Measurements from ENCODE around the gene MPI. TPM values are rescaled to one million over a fixed set of nuclear protein-coding genes. Genes with fewer than 3 reads are reported as not detected.
"Not testable (repeated sequence)": the region's sequence is repeated elsewhere in the genome, so short reads cannot be mapped to it uniquely, and the experiment has no call there.

Gene MPI
- total RNA-seq, 1 donor from 2014 or later = 43.8 TPM

DNA sequence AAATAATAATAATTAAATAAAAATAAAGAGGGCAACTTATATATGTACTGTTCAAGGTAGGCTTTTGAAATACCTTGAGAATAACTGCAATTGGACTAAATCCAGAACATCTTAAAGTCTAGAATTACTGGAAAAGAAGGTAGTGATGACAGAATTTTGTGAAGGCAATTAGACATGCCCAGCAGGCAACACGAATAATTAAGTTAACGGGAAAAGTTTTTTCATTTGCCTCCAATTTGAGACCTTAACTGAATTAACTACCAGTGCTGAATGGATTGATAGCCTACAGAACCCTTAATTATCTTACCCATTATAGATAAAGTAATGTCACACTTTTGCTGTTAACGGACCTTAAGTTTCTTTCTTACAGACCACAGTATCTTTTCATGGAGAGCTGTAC, 34.7 kb downstream of the MPI start:
- DNase-seq (ENCODE audit: low read depth, low spot score) = no peak
- H3K36me3 Mint-ChIP-seq (ENCODE audit: low read depth) = peaks cover 9% of the 10 kb centered on the region
- H3K4me1 Mint-ChIP-seq = no peaks in the 10 kb centered on the region
- no peak overlapping the region for H3K4me3 Mint-ChIP-seq
- TF ChIP-seq, protein P1, sequence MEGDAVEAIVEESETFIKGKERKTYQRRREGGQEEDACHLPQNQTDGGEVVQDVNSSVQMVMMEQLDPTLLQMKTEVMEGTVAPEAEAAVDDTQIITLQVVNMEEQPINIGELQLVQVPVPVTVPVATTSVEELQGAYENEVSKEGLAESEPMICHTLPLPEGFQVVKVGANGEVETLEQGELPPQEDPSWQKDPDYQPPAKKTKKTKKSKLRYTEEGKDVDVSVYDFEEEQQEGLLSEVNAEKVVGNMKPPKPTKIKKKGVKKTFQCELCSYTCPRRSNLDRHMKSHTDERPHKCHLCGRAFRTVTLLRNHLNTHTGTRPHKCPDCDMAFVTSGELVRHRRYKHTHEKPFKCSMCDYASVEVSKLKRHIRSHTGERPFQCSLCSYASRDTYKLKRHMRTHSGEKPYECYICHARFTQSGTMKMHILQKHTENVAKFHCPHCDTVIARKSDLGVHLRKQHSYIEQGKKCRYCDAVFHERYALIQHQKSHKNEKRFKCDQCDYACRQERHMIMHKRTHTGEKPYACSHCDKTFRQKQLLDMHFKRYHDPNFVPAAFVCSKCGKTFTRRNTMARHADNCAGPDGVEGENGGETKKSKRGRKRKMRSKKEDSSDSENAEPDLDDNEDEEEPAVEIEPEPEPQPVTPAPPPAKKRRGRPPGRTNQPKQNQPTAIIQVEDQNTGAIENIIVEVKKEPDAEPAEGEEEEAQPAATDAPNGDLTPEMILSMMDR (conservative IDR thresholded peaks at IDR 0.05) = no peak
- H3K27me3 Mint-ChIP-seq (ENCODE audit: low read depth) = no peaks in the 10 kb centered on the region
- no peak overlapping the region for H3K27ac Mint-ChIP-seq (ENCODE audit: unreplicated experiment)
- H3K9me3 Mint-ChIP-seq = no peaks in the 10 kb centered on the region

DNA sequence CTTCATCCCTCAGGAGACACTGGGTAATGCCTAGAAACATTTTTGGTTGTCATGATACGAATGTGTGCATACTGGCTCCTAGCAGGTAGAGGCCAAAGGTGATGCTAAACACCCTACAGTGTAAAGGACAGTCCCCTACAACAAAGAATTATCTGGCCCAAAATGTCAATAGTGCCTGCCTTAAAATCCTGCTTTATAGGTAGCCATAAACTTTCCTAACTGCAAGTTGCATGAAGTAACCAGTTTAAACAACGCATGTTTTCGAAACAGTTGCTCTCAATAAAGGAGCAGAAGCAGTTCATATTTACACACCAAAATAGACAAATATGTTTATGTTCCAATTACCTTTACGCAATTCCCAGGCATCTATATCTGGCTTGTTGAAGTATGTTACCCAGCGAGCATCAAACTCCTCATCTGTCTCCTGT, 38.9 kb downstream of the MPI start:
- TF ChIP-seq, protein P1 (conservative IDR thresholded peaks at IDR 0.05) = no peak
- no peak overlapping the region for H3K4me3 Mint-ChIP-seq
- no peaks in the 10 kb centered on the region for H3K4me1 Mint-ChIP-seq
- H3K9me3 Mint-ChIP-seq = no peaks in the 10 kb centered on the region
- no peak overlapping the region for H3K27ac Mint-ChIP-seq (ENCODE audit: unreplicated experiment)
- peaks cover 6% of the 10 kb centered on the region for H3K36me3 Mint-ChIP-seq (ENCODE audit: low read depth)
- H3K27me3 Mint-ChIP-seq (ENCODE audit: low read depth) = no peaks in the 10 kb centered on the region
- DNase-seq (ENCODE audit: low read depth, low spot score) = no peak

DNA sequence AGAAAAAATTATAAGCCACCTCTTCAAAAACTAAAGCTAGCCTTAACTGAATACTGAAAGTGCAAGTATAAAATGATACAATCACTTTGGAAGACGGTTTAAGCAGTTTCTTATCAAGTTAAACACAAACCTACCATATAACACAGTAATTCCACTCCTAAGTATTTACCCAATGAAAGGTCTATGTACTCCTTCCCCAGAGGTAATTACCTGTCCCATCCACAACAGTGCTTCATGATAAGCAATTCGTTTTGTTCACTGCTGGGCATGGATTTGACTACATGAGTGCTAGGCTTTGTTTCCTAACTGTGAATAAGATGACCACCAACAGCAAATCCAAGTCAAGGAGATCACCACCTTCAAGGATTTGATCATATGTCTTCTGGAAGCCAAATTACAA, 43.7 kb downstream of the MPI start:
- Mint-ChIP-seq H3K27ac (ENCODE audit: unreplicated experiment) (no peak overlapping the region), H3K36me3 (ENCODE audit: low read depth) (no peaks in the 10 kb centered on the region), H3K27me3 (ENCODE audit: low read depth) (no peaks in the 10 kb centered on the region), H3K9me3 (no peaks in the 10 kb centered on the region), H3K4me1 (peaks cover 16% of the 10 kb centered on the region), H3K4me3 (peak overlapping the region; percentile 47)
- no peak for DNase-seq (ENCODE audit: low read depth, low spot score)
- TF ChIP-seq, protein P1 (conservative IDR thresholded peaks at IDR 0.05) = no peak

DNA sequence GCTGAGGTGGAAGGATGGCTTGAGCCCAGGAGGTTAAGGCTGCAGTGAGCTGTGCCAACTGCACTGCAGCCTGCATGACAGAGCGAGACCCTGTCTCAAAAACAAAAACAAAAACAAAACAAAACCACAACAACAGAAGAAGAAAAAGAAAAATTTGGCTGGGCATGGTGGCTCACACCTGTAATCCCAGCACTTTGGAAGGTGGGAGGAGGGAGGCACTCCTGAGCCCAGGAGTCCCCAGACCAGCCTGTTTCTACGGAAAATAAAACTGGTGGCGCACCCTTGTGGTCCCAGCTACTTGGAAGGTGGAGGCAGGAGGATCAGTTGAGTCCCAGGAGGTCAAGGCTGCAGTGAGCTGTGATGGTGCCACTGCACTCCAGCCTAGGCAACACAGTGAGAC, 45.4 kb downstream of the MPI start:
- H3K27me3 Mint-ChIP-seq (ENCODE audit: low read depth); H3K36me3 Mint-ChIP-seq (ENCODE audit: low read depth); H3K27ac Mint-ChIP-seq (ENCODE audit: unreplicated experiment); DNase-seq (ENCODE audit: low read depth, low spot score); H3K9me3 Mint-ChIP-seq: not testable (repeated sequence)
- Mint-ChIP-seq H3K4me3 (peak overlapping the region; percentile 82), H3K4me1 (peaks cover 23% of the 10 kb centered on the region)

DNA sequence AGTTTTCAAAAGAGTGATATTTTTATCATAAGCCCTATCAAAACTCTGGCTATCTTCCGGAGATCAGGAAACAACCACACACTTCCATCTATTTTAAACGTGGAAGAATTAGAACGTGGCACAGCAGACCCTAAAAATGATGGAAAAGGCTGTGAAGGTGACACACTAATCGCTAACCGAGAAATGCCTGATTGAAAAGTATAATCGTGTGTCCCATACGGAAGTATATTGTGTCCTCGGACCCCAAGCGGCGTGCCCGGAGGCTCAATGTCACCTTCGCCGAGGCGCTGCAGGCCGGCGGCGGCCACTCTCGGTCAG, 47.4 kb downstream of the MPI start:
- H3K9me3 Mint-ChIP-seq = no peaks in the 10 kb centered on the region
- H3K4me1 Mint-ChIP-seq = peaks cover 23% of the 10 kb centered on the region
- TF ChIP-seq, protein P1 (conservative IDR thresholded peaks at IDR 0.05) = no peak

DNA sequence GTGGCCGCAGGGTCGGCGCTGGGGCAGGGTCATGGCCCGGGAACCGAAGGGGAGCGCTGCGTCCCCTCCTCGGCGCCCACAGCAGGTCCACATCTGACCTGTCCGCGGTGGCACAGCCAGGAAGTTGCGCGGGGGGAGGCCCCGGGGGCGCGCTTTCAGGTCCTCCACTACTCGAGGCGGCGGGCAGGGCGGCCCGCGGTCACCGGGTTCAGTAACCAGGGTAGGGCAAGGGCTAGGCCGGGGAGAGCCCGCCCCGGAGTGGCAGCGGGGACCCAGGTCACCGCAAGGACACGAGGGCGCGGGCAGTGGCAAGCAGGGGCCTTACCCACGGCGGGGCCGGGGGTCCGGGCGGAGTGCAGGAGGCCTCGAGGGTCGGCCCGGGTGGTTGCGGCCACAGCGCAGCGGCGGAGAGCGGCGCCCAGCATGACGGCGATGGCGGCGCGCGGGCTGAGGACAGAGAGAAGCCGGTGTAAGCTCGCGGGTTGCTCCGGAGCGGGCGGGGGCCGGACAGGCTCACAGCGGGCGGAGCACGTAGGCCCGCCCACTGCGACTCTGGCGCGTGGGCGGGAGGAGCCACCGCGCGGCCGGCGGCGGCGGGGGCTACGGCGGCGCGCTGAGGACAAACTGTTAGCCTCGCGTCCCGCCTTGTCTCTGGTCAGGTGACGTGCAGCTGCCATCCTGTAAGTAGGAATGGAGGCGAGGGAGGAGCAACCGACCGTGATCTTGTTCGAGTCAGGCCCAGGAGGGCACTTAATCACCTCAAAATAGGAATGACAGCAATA, 47.9 kb downstream of the MPI start, which contains the start of gene COX5A:
Gene COX5A (minus strand): TSS at position 484 of the 782 bp plus-strand sequence. CDS start 59 bp downstream, at position 425.
- Mint-ChIP-seq H3K27me3 (ENCODE audit: low read depth) (no peaks in the 10 kb centered on the region), H3K4me3 (peak within 1 kb of the TSS; percentile 91), H3K36me3 (ENCODE audit: low read depth) (no peaks in the 10 kb centered on the region), H3K27ac (ENCODE audit: unreplicated experiment) (peak within 1 kb of the TSS; percentile 94), H3K4me1 (peaks cover 23% of the 10 kb centered on the region), H3K9me3 (no peaks in the 10 kb centered on the region)
- TF ChIP-seq, protein P1 (conservative IDR thresholded peaks at IDR 0.05) = no peak
- peak; percentile 81 for DNase-seq (ENCODE audit: low read depth, low spot score)

More for the DNA sequence above, 47.4 kb downstream of the MPI start:
- DNase-seq (ENCODE audit: low read depth, low spot score) = no peak
- H3K27ac Mint-ChIP-seq (ENCODE audit: unreplicated experiment) = peak overlapping the region; percentile 22
- peak overlapping the region; percentile 91 for H3K4me3 Mint-ChIP-seq
- no peaks in the 10 kb centered on the region for H3K36me3 Mint-ChIP-seq (ENCODE audit: low read depth)
- H3K27me3 Mint-ChIP-seq (ENCODE audit: low read depth) = no peaks in the 10 kb centered on the region
